Peyer's patch (tissue), 4 donors: Measurements from ENCODE around the gene FMNL2. TPM values are rescaled to one million over a fixed set of nuclear protein-coding genes. Genes with fewer than 3 reads are reported as not detected.

ENCODE experiments used
- DNase-seq, 3 donors: peaks; one replicate each; pipeline ENCODE4 v3.0.0-alpha.2; 2017 to 2019
- H3K27ac ChIP-seq, 4 donors: fragments of 200-600 bp; sonication (generic); one replicate each; pipeline ENCODE4 v1.5.1; 2016 to 2019
- H3K27me3 ChIP-seq, 2 donors: fragments of 200-600 bp; sonication (generic); one replicate each; pipeline ENCODE4 v1.5.1; 2019
- H3K36me3 ChIP-seq, 3 donors: fragments of 200-600 bp; sonication (generic); one replicate each; pipeline ENCODE4 v1.5.1; 2016 to 2019
- H3K4me1 ChIP-seq, 4 donors: fragments of 200-600 bp; sonication (generic); one replicate each; pipeline ENCODE4 v1.5.1; 2016 to 2019
- H3K4me3 ChIP-seq, 4 donors: fragments of 200-600 bp; sonication (generic); 1 replicate in 3 of 4; 2 replicates in 1 of 4; pipeline ENCODE4 v1.5.1; 2016 to 2019; ENCODE audit warnings: mild to moderate bottlenecking in 1 of 4
- H3K9me3 ChIP-seq, 4 donors: fragments of 200-600 bp; sonication (generic); one replicate each; pipeline ENCODE4 v1.5.1; 2016 to 2019; ENCODE audit warnings: mild to moderate bottlenecking in 1 of 4
- CTCF ChIP-seq, 6 experiments: fragments of 450-650 bp in 4 of 6; fragments of 200-600 bp in 2 of 6; sonication (generic) in 1 of 6; IDR thresholded peaks; one replicate each; pipeline ENCODE4 v1.5.1; 2017 to 2019; ENCODE audit warnings: antibody characterized with exemption in 6 of 6, mild to moderate bottlenecking in 3 of 6, moderate library complexity in 1 of 6
- POLR2A ChIP-seq, 2 donors: fragments of 450-650 bp; IDR thresholded peaks; one replicate each; pipeline ENCODE4 v1.5.1; 2017; ENCODE audit warnings: antibody characterized with exemption in 2 of 2, mild to moderate bottlenecking in 2 of 2, moderate library complexity in 2 of 2
- total RNA-seq, 4 donors: library from RNA; depleted of rRNA; stranded (reverse); fragments of >200 nt; gene quantifications; one replicate each; pipeline ENCODE4 v1.1.0, GENCODE V29; 2016

FMNL2 gene
- total RNA-seq, 4 donors from 2014 or later: 7.5 to 52.0 (median 17.1) TPM

GRCh38 chr2:152303951-152304350 lies 31.0 kb upstream of the FMNL2 start:
- no peaks in the 10 kb centered on the region for H3K27me3 ChIP-seq
- no peak overlapping the region for H3K27ac ChIP-seq
- no peaks in the 10 kb centered on the region for H3K9me3 ChIP-seq
- H3K4me1 ChIP-seq: no peaks in the 10 kb centered on the region
- no peaks in the 10 kb centered on the region for H3K36me3 ChIP-seq
- no peak overlapping the region for H3K4me3 ChIP-seq
- TF ChIP-seq CTCF (IDR thresholded peaks at IDR 0.05) (no peak), POLR2A (IDR thresholded peaks at IDR 0.05) (no peak)
- DNase-seq: no peak

GRCh38 chr2:152304836-152305235 lies 30.1 kb upstream of the FMNL2 start:
- no peak for TF ChIP-seq POLR2A (IDR thresholded peaks at IDR 0.05)
- TF ChIP-seq CTCF (IDR thresholded peaks at IDR 0.05): no peak
- Histone ChIP-seq H3K9me3 (no peaks in the 10 kb centered on the region), H3K4me3 (no peak overlapping the region), H3K27ac (no peak overlapping the region), H3K4me1 (no peaks in the 10 kb centered on the region), H3K27me3 (no peaks in the 10 kb centered on the region), H3K36me3 (no peaks in the 10 kb centered on the region)
- no peak for DNase-seq

GRCh38 chr2:152307863-152308262 lies 27.1 kb upstream of the FMNL2 start:
- TF ChIP-seq CTCF (IDR thresholded peaks at IDR 0.05): no peak
- no peak for TF ChIP-seq POLR2A (IDR thresholded peaks at IDR 0.05)
- Histone ChIP-seq H3K36me3 (no peaks in the 10 kb centered on the region), H3K4me1 (no peaks in the 10 kb centered on the region), H3K4me3 (no peak overlapping the region), H3K27ac (no peak overlapping the region), H3K27me3 (no peaks in the 10 kb centered on the region), H3K9me3 (no peaks in the 10 kb centered on the region)
- no peak for DNase-seq

GRCh38 chr2:152309352-152310214 lies 25.4 kb upstream of the FMNL2 start:
- Histone ChIP-seq H3K9me3 (no peaks in the 10 kb centered on the region), H3K27me3 (no peaks in the 10 kb centered on the region), H3K4me3 (no peak overlapping the region), H3K4me1 (no peaks in the 10 kb centered on the region), H3K27ac (no peak overlapping the region), H3K36me3 (no peaks in the 10 kb centered on the region)
- DNase-seq: no peak
- no peak for TF ChIP-seq CTCF (IDR thresholded peaks at IDR 0.05)

- Histone ChIP-seq H3K27me3 (no peaks in the 10 kb centered on the region), H3K27ac (no peak overlapping the region), H3K36me3 (no peaks in the 10 kb centered on the region), H3K4me1 (no peaks in the 10 kb centered on the region), H3K4me3 (no peak overlapping the region), H3K9me3 (no peaks in the 10 kb centered on the region)
- no peak for DNase-seq
- no peak for TF ChIP-seq CTCF (IDR thresholded peaks at IDR 0.05)
- TF ChIP-seq POLR2A (IDR thresholded peaks at IDR 0.05): no peak
These were observed 15.0 kb upstream of the FMNL2 start for GRCh38 chr2:152319822-152320570.
